ENCODE results near the gene UBE2S. TPM values are rescaled to one million over a fixed set of nuclear protein-coding genes. Genes with fewer than 3 reads are reported as not detected.

Gene UBE2S
- total RNA-seq, 1 donor from 2014 or later = 210 TPM

- intact Hi-C loops (cut with micrococcal nuclease) = no loop called here
- H3K27ac Mint-ChIP-seq = no peak overlapping the region
- H3K36me3 Mint-ChIP-seq (ENCODE audit: low read depth) = no peaks in the 10 kb centered on the region
- DNase-seq (ENCODE audit: low spot score) = no peak
- peaks cover 10% of the 10 kb centered on the region for H3K4me1 Mint-ChIP-seq (ENCODE audit: low read depth)
- H3K4me3 Mint-ChIP-seq (ENCODE audit: low read depth) = no peak overlapping the region
- H3K9me3 Mint-ChIP-seq = no peaks in the 10 kb centered on the region
- H3K27me3 Mint-ChIP-seq (ENCODE audit: low read depth) = peaks cover 44% of the 10 kb centered on the region
Measured at GRCh38 chr19:55444646-55445045, 37.1 kb upstream of the UBE2S start.

GRCh38 chr19:55443824-55444480 is 36.4 kb upstream of the UBE2S start:
- no peak overlapping the region for H3K27ac Mint-ChIP-seq
- H3K36me3 Mint-ChIP-seq (ENCODE audit: low read depth) = no peaks in the 10 kb centered on the region
- no peak overlapping the region for H3K4me3 Mint-ChIP-seq (ENCODE audit: low read depth)
- peaks cover 10% of the 10 kb centered on the region for H3K4me1 Mint-ChIP-seq (ENCODE audit: low read depth)
- intact Hi-C loops (cut with micrococcal nuclease) = no loop called here
- no peak for DNase-seq (ENCODE audit: low spot score)
- no peaks in the 10 kb centered on the region for H3K9me3 Mint-ChIP-seq
- H3K27me3 Mint-ChIP-seq (ENCODE audit: low read depth) = peaks cover 51% of the 10 kb centered on the region

DNA sequence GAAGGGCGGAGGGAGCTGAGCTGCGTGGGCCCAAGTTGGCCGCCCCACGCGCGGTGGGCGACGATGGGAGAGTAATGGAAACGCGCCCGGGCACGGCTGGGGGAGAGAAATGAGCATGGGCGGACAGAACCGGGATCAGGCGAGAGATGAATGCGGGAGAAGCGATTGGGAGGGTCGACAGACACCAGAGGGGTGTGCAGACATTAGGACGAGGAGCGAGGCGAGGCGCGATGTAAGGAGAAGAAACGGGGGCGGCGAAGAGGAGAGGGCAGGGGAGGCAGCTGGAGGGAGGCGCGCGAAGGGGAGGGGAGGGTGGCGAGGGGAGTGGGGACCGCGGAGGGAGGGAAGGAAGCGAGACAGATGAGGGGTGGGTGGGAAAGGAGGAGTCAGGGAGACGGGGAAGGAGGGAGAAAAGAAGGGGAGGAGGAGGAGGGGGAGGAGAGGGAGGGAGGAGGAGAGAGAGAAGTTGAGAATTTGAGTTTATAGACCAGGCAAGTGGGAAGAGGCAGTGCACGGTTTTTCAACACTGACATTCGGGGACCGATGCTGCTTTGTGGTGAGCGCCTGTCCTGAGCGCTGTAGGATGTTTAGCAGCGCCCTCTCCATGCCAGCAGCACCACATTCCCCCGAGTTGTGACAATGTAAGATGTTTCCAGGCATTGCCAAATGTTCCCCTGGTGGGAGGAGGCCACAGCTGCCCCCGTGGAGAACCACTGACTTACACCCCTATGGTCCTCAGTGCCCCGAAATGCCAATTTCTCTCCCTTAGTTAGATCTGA is 35.6 kb upstream of the UBE2S start, which contains the start of gene SHISA7:
SHISA7 (minus strand) TSS at position 256 of the 779 bp plus-strand sequence. CDS start 437 bp downstream, outside the sequence.
- H3K4me1 Mint-ChIP-seq (ENCODE audit: low read depth) = peaks cover 10% of the 10 kb centered on the region
- no peak for DNase-seq (ENCODE audit: low spot score)
- intact Hi-C loops (cut with micrococcal nuclease) = no loop called here
- H3K9me3 Mint-ChIP-seq = no peaks in the 10 kb centered on the region
- no peak within 1 kb of the TSS for H3K4me3 Mint-ChIP-seq (ENCODE audit: low read depth)
- peaks cover 53% of the 10 kb centered on the region for H3K27me3 Mint-ChIP-seq (ENCODE audit: low read depth)
- H3K27ac Mint-ChIP-seq = no peak within 1 kb of the TSS
- H3K36me3 Mint-ChIP-seq (ENCODE audit: low read depth) = no peaks in the 10 kb centered on the region

GRCh38 chr19:55442372-55442961 is 34.9 kb upstream of the UBE2S start:
- Mint-ChIP-seq H3K36me3 (ENCODE audit: low read depth) (no peaks in the 10 kb centered on the region), H3K4me3 (ENCODE audit: low read depth) (no peak overlapping the region), H3K27me3 (ENCODE audit: low read depth) (peaks cover 53% of the 10 kb centered on the region), H3K4me1 (ENCODE audit: low read depth) (peaks cover 10% of the 10 kb centered on the region), H3K27ac (no peak overlapping the region), H3K9me3 (no peaks in the 10 kb centered on the region)
- intact Hi-C loops (cut with micrococcal nuclease) = no loop called here
- no peak for DNase-seq (ENCODE audit: low spot score)

- peaks cover 57% of the 10 kb centered on the region for H3K27me3 Mint-ChIP-seq (ENCODE audit: low read depth)
- no peaks in the 10 kb centered on the region for H3K36me3 Mint-ChIP-seq (ENCODE audit: low read depth)
- intact Hi-C loops (cut with micrococcal nuclease) = no loop called here
- no peaks in the 10 kb centered on the region for H3K9me3 Mint-ChIP-seq
- H3K4me1 Mint-ChIP-seq (ENCODE audit: low read depth) = peaks cover 10% of the 10 kb centered on the region
- no peak overlapping the region for H3K27ac Mint-ChIP-seq
- no peak for DNase-seq (ENCODE audit: low spot score)
- no peak overlapping the region for H3K4me3 Mint-ChIP-seq (ENCODE audit: low read depth)
Measured at GRCh38 chr19:55441692-55442321, 34.2 kb upstream of the UBE2S start.

DNA sequence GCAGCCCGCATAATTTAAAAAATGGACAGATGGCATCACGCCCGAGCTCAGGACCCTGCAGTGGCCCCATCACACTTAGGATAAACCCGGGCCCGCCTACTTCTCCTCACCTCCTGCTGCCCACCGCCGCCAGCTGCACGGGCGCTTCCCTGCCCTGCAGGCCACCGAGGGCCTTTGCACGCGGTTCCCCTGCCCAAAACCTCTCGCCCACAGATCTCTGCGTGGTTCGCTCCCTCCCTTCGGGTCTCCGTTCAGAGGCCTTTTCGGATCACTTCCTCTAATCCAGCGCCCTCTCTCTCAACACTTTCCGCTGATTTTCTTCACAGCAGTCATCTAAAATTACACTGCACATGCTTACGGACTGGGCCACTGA is 33.7 kb upstream of the UBE2S start:
- Mint-ChIP-seq H3K27ac (no peak overlapping the region), H3K4me1 (ENCODE audit: low read depth) (peaks cover 10% of the 10 kb centered on the region), H3K36me3 (ENCODE audit: low read depth) (no peaks in the 10 kb centered on the region), H3K27me3 (ENCODE audit: low read depth) (peaks cover 60% of the 10 kb centered on the region), H3K9me3 (no peaks in the 10 kb centered on the region), H3K4me3 (ENCODE audit: low read depth) (no peak overlapping the region)
- intact Hi-C loops (cut with micrococcal nuclease) = no loop called here
- DNase-seq (ENCODE audit: low spot score) = no peak

- peaks cover 10% of the 10 kb centered on the region for H3K4me1 Mint-ChIP-seq (ENCODE audit: low read depth)
- H3K4me3 Mint-ChIP-seq (ENCODE audit: low read depth) = no peak overlapping the region
- intact Hi-C loops (cut with micrococcal nuclease) = no loop called here
Measured at GRCh38 chr19:55440411-55441105, 33.0 kb upstream of the UBE2S start.

DNA sequence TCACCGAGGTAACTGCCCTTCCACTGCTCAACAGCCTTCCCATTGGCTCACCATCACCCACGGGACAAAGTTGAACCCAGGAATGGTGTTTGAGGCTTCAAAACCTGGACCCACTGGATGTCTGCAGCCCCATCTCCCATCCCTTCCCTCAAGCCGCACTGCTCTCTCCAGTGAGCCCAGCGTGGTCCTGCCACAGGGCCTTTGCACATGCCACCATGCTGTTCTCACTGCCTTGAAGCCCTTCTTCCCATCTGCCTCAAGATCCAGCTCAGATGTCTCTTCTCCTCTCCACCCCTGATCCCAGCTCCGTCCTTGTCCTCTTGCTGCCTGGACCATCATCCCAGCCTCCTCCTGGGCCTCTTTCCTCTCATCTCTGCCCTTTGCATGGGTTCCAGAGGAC is 31.5 kb upstream of the UBE2S start:
- H3K9me3 Mint-ChIP-seq = no peaks in the 10 kb centered on the region
- intact Hi-C loops (cut with micrococcal nuclease) = no loop called here

More at GRCh38 chr19:55440411-55441105, 33.0 kb upstream of the UBE2S start:
- H3K27me3 Mint-ChIP-seq (ENCODE audit: low read depth) = peaks cover 57% of the 10 kb centered on the region
- no peaks in the 10 kb centered on the region for H3K36me3 Mint-ChIP-seq (ENCODE audit: low read depth)
- no peak for DNase-seq (ENCODE audit: low spot score)
- no peak overlapping the region for H3K27ac Mint-ChIP-seq
- H3K9me3 Mint-ChIP-seq = no peaks in the 10 kb centered on the region

GRCh38 chr19:55437410-55437809 is 29.8 kb upstream of the UBE2S start:
- no peak overlapping the region for H3K4me3 Mint-ChIP-seq (ENCODE audit: low read depth)
- no peaks in the 10 kb centered on the region for H3K36me3 Mint-ChIP-seq (ENCODE audit: low read depth)
- no peak overlapping the region for H3K27ac Mint-ChIP-seq
- intact Hi-C loops (cut with micrococcal nuclease) = no loop called here
- no peak for DNase-seq (ENCODE audit: low spot score)
- no peaks in the 10 kb centered on the region for H3K9me3 Mint-ChIP-seq
- peaks cover 10% of the 10 kb centered on the region for H3K4me1 Mint-ChIP-seq (ENCODE audit: low read depth)
- peaks cover 39% of the 10 kb centered on the region for H3K27me3 Mint-ChIP-seq (ENCODE audit: low read depth)

More for the DNA sequence above, 31.5 kb upstream of the UBE2S start:
- no peak for DNase-seq (ENCODE audit: low spot score)
- Mint-ChIP-seq H3K4me1 (ENCODE audit: low read depth) (peaks cover 10% of the 10 kb centered on the region), H3K4me3 (ENCODE audit: low read depth) (no peak overlapping the region), H3K27me3 (ENCODE audit: low read depth) (peaks cover 48% of the 10 kb centered on the region), H3K27ac (no peak overlapping the region), H3K36me3 (ENCODE audit: low read depth) (no peaks in the 10 kb centered on the region)

DNA sequence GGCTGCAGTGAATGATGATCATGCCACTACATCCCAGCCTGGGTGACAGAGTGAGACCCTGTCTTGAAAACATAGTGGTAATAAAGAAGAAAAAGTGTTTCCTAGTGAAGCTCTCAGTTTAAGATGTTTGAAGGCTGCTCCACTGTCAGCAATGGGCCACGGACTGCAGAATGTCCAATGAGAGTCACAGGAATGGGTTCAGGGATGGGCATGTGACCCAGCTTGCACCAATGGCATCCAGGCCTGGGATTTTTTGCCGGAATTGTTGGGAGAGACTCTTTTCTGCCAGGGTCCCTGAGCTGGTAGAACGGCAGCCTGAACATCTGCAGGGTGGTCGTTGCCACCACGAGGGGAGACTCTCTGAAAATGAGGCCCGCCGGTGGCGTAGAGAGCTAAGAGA is 29.3 kb upstream of the UBE2S start:
- Mint-ChIP-seq H3K4me1 (ENCODE audit: low read depth) (peaks cover 10% of the 10 kb centered on the region), H3K4me3 (ENCODE audit: low read depth) (no peak overlapping the region), H3K9me3 (no peaks in the 10 kb centered on the region), H3K27me3 (ENCODE audit: low read depth) (peaks cover 35% of the 10 kb centered on the region), H3K36me3 (ENCODE audit: low read depth) (no peaks in the 10 kb centered on the region), H3K27ac (no peak overlapping the region)
- intact Hi-C loops (cut with micrococcal nuclease) = no loop called here
- no peak for DNase-seq (ENCODE audit: low spot score)

DNA sequence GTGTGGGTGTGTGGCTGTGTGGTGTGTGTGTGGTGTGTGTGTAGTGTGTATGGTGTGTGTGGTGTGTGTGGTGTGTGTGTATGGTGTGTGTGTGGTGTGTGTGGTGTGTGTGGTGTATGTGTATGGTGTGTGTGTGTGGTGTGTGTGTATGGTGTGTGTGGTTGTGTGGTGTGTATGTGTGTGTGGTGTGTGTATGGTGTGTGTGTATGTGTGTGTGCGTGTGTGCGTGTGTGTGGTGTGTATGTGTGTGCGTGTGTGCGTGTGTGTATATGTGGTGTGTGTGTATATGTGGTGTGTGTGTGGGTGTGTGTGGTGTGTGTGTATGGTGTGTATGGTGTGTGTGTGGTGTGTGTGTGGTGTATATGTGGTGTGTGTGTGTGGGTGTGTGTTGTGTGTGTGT is 27.4 kb upstream of the UBE2S start:
- DNase-seq (ENCODE audit: low spot score) = no peak
- Mint-ChIP-seq H3K4me1 (ENCODE audit: low read depth) (no peaks in the 10 kb centered on the region), H3K4me3 (ENCODE audit: low read depth) (no peak overlapping the region), H3K36me3 (ENCODE audit: low read depth) (no peaks in the 10 kb centered on the region), H3K27ac (no peak overlapping the region), H3K27me3 (ENCODE audit: low read depth) (peaks cover 21% of the 10 kb centered on the region), H3K9me3 (no peaks in the 10 kb centered on the region)
- intact Hi-C loops (cut with micrococcal nuclease) = no loop called here

DNA sequence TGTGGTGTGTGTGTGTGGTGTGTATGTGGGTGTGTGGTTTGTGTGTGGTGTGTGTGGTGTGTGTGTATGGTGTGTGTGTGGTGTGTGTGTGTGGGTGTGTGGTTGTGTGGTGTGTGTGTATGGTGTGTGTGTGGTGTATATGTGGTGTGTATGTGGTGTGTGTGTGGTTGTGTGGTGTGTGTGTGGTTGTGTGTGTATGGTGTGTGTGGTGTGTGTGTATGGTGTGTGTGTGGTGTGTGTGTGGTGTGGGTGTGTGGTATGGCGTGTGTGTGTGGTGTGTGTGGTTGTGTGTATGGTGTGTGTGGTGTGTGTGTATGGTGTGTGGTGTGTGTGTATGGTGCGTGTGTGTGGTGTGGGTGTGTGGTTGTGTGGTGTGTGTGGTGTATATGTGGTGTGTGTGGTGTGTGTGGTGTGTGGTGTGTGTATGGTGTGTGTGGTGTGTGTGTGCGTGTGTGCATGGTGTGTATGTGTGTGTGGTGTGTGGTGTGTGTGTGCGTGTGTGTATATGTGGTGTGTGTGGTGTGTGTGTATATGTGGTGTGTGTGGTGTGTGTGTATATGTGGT is 26.9 kb upstream of the UBE2S start:
- no peak for DNase-seq (ENCODE audit: low spot score)
- intact Hi-C loops (cut with micrococcal nuclease) = no loop called here
- Mint-ChIP-seq H3K36me3 (ENCODE audit: low read depth) (no peaks in the 10 kb centered on the region), H3K27me3 (ENCODE audit: low read depth) (peaks cover 17% of the 10 kb centered on the region), H3K27ac (no peak overlapping the region), H3K4me3 (ENCODE audit: low read depth) (no peak overlapping the region), H3K4me1 (ENCODE audit: low read depth) (no peaks in the 10 kb centered on the region), H3K9me3 (no peaks in the 10 kb centered on the region)
